Kasumi-1 (cell line): ENCODE data around the gene PIKFYVE.
"Not testable (repeated sequence)": the region's sequence is repeated elsewhere in the genome, so short reads cannot be mapped to it uniquely, and the experiment has no call there.

Experiments
- DNase-seq, 2 experiments: peaks; one replicate each; lab custom pipeline; 2025; lab: John Stamatoyannopoulos, UW

PIKFYVE gene

DNA sequence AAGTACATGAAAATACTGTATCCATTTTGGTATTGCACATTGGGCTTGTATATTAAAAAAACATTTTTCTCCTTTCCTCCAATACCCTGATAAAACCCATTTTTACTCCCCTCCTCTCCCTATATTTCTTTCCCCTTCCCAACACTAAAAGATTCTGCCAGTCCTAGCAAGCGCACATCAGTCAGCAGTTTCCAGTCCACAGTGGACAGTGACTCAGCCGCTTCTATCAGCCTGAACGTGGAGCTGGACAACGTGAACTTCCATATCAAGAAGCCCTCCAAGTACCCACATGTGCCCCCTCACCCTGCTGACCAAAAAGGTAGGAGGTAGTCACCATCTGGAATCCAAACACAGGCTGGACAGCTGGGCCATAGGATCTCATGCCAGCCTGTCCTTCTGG is 38.6 kb downstream of the PIKFYVE start:
- no peak for DNase-seq

DNA sequence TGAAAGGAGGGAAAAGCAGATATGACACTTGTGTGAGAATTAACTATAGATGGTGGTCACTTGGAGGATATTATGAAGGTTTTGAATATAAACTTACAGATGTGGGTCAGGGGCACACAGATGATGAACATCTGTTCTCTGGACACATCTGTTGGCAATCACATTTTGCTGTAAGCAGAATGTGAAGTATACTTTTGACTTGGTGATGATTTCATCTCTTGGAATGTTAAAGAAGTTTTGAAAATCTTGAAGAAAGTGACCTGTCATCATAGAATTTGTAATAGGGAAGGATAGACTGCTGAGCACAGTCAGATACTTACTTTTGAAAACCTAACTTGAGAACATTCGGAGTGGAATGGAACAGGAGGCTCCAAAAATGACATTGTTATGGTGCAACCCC is 40.2 kb downstream of the PIKFYVE start:
- no peak for DNase-seq

DNA sequence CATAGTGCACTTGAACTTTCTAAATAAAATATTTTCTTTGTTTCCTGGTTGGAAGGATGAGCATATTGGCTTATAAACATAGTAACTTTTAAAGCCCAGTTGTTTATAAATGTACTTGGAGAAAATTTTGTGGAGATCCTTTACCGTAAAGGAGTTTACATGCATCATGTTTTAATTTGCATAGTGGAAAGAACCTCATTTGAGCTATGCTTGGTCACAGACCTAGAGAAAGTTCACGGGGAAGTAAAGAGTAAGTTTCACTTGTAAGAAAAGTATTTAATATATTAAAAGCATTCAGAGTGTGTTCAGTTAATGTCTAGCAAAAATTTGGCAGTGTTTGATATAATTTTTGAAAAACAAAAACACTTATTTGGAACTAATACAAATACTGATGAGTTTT is 45.3 kb downstream of the PIKFYVE start:
- DNase-seq, result no peak

DNA sequence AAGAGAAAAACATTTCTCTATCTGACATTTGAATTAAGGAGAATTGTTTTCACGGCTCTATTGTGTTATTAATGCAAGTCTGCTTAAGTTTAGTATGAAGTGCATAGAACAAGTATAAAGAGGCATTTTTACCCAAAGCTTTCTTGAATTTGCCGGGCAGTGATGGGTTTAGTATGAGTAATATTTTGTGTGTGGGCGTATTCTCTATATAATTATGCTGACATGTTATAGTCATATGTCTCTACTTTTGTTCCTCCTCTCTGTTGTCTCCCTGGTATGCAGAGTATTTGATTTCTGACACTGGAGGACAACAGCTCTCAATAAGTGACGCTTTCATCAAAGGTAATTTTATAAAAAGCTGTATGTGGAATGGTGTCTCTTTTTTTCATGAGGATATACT is 45.9 kb downstream of the PIKFYVE start:
- DNase-seq, result no peak

DNA sequence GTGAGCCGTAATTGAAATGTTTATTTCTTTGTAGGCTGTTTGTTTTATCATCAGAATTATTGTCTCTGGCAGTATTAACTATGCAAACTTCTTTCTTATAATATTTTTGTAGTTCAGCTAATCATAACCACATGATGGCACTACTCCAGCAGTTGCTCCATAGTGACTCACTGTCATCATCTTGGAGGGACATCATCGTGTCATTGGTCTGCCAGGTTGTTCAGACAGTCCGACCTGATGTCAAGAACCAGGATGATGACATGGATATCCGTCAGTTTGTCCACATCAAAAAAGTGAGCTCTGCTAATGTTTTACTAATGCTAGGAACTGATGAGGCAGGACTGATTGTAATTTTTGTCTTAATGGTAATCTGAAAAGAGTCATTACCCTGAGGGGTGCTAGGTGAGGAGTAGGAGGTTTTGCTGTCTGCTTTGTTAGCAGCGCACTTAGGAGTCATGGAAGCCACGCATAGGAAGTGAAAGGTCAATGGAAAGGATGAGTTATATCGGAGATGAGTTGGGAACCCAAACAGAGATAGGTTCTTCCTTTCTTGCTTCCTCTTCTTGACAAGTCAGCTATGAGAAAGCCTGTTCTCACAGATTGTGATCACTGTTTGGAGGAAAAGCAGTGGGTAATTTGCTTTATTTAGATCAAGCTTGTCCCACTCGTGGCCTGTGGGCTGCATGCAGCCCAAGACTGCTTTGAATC is 49.2 kb downstream of the PIKFYVE start:
- no peak for DNase-seq

DNA sequence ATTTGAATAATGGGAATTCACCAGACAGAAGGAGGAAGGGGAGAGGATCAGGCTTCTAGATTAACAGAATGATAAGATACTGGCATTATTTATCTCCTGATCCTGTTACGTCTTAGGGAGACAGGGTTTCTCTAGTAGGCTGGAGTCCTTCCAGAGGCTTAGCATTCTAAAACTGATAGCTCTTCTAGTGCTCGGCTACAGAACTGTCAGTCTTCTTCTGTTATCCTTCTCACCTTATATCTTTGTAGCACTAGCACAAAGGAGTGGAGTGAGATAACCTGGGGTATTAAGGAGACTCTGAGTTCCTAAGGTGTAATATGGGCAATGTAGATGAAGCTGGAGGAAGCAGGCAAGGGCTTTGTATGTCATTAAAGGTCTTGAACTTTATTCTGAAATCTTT is 52.1 kb downstream of the PIKFYVE start:
- DNase-seq, result no peak

DNA sequence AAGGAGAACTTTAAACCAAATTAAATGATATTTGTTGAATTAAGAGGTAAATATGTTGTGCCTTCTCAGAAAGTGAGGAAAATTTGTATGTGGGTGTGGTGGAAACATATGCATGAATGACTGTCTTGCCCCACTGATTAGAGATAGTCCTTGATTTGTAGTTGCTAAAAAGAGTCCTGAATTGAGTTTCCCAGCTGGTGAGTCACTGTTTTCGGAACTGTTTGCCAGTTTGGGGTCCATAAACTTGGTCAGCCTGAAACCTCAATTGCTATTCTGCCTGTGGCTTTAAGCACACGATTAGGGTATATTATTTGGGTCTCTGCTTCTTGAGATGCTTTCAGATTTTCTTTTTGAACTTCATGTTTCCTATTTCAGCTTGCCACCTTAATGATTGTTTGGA is 53.3 kb downstream of the PIKFYVE start:
- no peak for DNase-seq

DNA sequence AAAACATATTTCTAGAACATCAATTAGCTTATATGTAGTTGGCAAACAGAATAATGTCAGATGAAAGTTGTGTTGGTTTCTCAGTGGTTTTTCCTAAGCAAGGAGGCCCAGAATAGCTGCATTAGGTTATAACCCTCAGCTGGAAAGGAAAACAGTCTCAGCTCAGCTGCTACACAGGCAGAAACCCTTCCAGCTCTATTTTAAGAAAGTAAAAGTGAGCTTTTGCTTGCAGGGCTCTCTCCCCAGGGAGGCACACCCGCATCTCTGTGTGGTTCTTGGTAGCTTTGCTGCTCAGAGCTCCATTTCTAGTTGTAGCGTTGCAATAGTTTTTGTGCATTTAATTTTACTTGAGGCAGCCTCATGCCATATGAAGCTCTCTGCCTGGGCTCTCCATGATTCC is 54.6 kb downstream of the PIKFYVE start:
- DNase-seq, result no peak

DNA sequence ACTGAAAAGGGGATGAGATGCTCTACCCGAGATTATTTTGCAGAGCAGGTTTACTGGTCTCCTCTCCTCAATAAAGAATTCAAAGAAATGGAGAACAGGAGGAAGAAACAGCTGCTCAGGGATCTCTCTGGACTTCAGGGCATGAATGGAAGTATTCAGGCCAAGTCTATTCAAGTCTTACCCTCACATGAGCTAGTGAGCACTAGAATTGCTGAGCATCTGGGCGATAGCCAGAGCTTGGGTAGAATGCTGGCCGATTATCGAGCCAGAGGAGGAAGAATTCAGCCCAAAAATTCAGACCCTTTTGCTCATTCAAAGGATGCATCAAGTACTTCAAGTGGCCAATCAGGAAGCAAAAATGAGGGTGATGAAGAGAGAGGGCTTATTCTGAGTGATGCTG is 60.0 kb downstream of the PIKFYVE start:
- DNase-seq, result no peak

DNA sequence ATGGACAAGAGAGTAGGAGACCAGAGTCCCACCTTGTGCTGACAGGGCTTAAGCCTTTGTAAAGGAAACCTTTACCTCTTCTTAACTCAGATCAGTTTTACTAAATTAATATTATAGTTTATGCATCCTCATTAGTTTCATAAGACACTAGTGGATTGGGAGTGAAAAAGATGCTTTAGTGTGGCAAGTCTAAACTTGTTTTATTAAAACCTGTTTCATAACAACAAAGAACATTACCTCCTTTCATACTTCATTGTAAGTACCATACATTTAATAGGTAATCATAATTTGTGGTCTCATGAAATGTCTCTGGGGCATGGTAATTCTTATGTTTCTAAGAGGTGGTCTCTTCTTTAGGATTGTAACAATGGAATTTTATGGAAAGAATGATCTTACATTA is 63.4 kb downstream of the PIKFYVE start:
- DNase-seq, result no peak

DNA sequence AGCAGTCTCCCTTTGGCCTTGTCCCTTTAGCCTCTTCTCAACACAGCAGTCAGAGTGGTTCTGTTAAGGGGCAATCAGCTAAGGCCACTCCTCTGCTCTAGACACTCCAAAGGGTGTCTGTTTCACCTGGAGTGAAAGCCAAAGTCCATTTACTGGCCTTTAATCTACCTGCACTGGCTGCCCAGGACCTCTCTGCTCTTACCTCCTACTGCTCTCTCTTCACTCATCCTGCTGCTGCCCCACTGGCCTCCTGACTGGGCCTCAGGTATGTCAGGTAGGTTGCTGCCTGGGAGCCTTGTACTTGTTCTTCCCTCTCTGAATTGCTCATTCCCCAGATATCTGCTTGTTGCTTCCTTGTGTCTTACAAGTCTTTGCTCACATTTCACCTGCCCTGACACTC is 68.2 kb downstream of the PIKFYVE start:
- no peak for DNase-seq

DNA sequence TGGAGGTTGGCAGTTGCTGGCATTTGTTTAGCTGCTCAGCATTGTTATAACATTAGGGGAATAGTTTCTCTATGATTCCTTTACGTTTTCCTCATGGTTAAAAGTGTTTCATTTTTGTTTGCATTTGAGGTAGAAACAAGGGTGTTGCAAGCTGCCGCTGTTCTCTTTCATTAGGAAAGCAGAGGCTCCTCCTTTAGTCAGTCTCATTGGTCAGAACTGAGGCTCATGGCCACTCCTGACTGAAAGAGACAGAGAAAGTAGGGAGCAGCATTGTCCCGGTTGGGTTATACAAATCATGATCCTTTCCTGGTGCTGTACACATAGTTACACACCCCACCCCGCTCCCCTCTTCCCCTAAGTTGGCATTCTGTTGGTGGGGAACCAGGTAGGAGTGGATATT is 80.7 kb downstream of the PIKFYVE start:
- DNase-seq, result no peak

DNA sequence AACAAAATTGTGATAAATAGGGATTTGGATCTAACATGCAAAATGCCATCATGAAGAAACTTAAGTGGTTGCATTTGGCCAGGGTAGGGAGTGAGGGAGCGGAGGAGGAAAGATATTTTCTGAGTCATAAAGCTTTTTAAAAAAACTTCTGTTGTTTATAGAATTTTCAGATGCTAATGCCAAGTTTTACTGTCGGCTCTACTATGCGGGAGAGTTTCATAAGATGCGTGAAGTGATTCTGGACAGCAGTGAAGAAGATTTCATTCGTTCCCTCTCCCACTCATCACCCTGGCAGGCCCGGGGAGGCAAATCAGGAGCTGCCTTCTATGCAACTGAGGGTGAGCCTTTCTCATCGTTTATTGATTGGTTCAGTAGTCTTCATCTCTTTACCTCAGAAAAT is 84.6 kb downstream of the PIKFYVE start:
- DNase-seq, result no peak

DNA sequence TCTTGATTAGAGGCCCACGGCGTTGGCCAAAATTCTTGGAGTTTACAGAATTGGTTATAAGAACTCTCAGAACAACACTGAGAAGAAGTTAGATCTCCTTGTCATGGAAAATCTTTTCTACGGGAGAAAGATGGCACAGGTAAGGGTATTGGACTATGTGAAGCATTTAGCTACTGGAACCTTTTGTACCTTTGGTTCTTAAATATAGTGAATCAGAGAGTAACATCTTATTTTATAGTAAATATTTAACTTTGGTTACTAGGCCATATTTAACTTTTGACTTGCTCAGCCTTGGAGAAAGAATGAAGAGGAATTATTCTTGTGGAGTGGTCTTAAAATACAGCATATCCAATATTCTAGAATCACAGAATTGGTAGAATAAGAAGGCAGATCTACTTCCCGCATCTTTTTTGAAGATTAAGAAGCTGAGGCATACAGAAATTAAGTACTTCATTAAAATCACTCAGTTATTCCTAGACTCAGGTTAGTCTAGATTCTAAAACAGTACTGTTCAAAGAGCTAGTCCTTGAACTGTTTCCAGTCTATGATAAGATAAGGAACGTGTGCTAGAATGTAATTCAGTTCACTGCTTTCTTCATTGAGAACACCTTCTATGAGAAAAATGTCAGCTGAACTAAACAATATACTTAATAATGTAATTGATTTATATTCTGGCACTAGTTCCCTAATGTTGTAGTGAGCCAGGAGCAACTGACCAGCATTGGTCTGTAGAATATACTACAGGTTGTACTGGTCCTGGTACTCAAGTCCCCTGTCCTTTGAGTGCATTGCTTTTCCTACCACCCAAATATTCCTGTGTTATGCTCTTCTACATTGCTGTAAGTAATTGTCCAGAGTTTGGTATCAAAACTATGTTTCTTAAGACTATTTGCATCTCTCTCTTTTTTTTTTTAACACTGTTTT is 86.9 kb downstream of the PIKFYVE start:
- no peak for DNase-seq

DNA sequence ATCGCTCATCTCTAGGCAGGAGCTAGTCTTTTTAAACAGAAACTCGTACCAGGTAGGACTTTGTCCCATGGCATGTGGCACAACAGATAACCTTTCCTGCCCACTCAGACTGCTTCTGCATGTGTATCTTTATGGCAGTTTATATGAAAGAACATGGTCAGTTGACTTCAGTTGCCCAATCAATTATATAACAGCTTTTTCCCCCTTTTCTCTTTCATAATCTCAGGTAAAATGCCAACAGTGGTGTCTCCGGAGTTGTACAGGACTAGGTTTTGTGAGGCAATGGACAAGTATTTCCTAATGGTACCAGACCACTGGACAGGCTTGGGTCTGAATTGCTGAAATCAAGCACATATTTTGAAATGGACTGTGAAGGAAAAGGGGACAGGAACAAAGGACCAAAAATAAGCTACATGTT is 88.9 kb downstream of the PIKFYVE start:
- no peak for DNase-seq

DNA sequence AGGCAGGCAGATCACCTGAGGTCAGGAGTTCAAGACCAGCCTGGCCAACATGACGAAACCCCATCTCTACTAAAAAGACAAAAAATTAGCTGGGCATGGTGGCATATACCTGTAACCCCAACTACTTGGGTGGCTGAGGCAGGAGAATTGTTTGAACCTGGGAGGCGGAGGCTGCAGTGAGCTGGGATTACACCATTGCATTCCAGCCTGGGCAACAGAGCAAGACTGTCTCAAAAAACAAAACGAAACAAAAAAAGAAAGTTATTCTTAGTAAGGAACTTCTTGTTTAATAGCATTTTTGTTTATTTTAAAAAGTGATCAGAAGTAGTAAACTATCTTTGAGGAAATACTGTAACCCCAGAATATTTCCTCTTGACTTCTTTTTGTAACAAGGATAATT is 90.4 kb downstream of the PIKFYVE start:
- not testable (repeated sequence) for DNase-seq

DNA sequence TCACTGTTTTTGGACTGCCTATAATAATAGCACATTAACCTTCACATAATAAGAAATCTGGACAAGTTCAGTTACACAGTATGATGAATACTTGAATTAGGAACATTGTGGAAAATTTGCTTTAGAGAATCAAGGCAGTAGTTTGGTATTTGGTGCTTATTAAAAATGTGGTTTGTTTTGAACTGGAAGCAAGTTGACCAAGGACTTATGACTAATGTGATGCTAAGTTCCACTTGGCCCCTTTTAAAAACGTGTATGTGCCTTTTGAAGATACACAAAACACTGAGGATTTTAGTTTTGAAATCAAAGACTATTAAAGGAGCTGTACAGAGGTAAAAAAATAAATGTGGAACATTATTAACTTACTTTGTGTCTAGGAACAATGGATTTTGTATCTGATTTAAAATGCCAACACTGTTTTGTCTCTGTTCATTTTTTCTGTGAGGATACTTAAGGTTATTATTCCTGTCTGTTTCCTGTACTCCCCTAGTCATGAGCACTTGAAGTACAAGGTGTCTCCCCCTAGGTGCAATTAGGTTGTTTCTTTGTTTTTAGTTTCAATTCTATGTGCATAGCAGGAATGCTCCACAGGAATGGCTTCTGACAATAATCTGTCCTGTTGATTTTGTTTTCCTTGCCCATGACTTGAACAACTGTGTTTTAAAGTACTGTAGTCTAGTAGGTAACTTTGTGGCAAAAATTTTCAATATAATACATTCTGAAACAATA is 91.0 kb downstream of the PIKFYVE start:
- no peak for DNase-seq

DNA sequence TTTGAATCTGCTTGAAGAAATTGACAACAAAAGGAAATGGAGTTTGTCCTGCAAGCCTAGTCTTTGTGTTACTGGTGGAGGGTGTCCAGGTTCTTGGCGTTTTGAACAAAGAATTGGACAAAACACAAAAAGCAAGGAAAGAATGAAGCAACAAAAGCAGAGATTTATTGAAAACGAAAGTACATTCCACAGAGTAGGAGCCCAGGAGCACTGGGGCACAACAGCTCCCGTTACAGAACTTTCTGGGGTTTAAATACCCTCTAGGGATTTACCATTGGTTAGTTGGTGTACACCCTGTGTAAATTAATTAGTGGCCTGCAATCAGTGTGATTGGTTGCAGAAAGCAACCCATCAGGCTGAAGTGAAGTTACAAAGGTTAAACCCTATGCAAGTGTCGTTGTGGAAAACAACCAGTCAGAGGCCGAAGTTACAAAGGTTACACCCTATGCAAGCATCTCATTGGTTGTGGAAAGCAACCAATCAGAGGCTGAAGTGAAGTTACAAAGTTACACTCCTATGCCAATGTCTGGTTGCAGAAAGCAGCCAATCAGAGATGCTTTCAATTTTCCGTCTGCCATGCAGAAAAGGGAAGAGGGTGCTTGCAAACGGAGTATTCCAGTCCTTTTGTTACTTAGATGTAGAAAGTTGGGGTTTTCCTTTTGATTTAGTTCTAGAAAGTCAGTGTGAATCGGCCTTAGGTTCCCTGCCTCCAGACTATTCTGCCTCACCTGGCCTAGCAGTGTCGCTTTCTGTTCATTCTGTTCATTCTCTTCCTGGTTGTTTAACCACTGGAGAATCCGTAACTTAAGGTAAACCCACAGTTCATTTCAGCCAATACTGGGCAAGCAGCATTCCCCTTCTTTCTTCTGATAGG is 92.9 kb downstream of the PIKFYVE start:
- peak; percentile 87 to 89 for DNase-seq

DNA sequence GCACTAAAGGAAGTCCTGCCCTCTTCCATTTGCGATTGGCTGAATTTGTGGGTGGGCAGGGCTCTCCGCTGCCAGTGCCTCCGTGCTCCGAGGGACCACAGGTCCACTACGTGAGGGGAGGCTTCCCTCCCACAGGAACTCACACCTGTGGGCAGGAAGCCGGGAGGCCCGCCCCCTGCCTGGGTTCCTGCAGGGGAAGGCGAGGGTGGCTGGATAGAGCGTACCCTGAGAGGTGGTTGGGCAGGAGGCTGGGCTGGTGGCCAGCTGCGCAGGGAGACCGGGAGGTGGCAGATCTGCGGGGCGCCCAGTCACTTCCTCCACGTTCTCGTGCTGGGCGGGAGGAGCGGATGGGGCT is 93.6 kb downstream of the PIKFYVE start:
- peak in 1 of 2 experiments; percentile 91 for DNase-seq

DNA sequence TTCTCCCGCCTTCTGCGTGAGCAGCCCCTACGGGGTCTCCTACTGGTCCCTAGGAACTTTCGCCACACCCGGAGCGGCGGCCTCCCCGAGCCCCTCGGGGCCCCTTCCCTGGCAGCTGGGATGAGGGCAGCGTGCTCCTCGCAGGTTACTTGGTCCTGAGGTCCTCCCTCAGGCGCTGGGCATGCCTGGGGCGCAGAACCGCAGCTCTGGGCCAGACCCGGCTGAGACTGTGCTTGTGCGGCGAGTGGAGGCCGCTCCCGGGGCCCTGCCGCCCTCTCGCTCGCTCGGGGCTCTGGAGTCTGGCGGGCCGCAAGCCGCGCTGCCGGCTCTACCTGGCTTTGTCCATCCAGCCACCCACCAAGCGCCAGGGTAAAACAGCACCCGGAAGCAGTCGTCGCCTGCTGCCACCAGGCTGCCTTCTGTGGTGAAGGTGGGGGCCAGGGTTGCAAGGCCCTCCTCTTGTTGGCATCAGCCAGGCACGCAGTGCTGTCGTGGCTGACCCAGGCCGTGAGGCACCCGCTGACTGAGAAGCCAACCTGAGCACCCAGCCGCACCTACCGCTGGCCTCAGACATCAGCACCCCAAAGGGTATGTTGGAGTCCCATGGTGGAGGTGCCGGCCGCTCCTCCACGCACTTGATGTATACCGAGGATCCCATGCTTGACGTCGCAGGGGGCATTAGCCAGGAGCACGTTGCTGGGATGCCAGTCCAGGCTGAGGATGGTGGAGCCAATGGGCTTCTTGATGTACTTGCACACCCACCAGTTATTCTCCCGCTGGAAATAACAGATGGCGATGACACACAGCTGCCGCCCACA is 94.4 kb downstream of the PIKFYVE start:
- peak in 1 of 2 experiments; percentile 5 for DNase-seq

DNA sequence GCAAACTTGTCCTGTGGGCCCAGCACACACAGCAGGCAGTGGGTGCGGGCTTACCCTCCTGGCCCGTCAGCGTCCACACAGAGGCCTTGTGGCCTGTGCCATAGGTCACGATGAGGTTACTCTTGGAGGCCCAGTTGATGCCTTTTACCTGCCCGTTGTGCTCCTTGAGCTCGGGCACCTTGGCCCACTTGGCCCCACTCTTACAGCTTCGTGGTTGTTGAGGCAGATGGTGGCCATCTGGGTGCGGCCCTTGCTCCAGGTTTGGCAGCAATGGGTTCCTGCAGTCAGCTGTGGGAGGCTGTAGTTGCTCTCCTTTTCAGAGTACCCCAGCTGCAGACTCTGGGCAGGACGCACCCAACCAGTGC is 95.0 kb downstream of the PIKFYVE start:
- no peak for DNase-seq
